GM19239 (cell line): Measurements from ENCODE around the gene SMIM10.
"Not testable (repeated sequence)": the region's sequence is repeated elsewhere in the genome, so short reads cannot be mapped to it uniquely, and the experiment has no call there.

Experiments
- DNase-seq: peaks from one replicate; pipeline ENCODE4 v3.0.0; 2011; ENCODE audit warnings: low spot score; ENCODE audit not compliant: insufficient read length
- FAIRE-seq: peaks from 2 replicates; lab custom pipeline; 2011; peaks lifted over from hg19 to GRCh38; lab: Jason Lieb, UNC

The SMIM10 gene

DNA sequence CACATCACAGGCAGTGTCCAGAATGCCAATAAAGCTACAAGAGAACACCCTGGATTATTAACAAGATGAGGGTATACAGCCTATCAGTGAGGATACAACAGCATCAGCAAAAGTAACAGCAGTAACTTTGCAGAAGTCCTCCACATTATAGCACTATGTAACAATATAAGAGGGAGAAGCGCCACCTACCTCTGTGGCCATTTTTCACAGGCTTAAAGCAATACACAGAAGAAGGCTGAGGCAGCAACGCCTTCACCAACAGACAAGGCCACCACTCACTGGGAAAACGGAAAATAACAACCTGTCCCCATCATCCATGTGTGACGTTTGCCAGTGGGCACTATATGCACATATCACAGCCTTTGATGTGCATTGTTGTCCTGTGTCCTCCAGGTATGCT lies 19.0 kb downstream of the SMIM10 start:
- FAIRE-seq = no peak

DNA sequence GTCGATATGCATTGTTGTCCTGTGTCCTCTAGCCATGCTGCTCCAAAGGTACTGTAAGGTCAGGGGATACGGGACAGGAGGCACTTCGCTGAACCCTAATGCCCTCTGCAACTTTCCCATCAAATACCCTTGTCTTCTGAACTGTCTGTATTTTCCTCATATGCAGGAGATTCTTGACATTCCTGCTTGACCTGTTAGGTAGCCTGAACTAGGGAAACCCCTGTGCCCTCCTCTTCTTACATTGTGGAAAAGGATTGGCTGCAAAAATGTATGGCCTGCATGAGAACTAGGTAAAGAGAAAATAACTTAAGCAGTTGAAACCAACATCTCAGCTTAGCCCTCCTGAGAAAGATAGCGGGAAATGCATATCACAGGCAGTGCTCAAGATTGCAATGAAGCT lies 20.1 kb downstream of the SMIM10 start:
- no peak for FAIRE-seq

More for the DNA sequence above, 19.0 kb downstream of the SMIM10 start:
- no peak for DNase-seq

DNA sequence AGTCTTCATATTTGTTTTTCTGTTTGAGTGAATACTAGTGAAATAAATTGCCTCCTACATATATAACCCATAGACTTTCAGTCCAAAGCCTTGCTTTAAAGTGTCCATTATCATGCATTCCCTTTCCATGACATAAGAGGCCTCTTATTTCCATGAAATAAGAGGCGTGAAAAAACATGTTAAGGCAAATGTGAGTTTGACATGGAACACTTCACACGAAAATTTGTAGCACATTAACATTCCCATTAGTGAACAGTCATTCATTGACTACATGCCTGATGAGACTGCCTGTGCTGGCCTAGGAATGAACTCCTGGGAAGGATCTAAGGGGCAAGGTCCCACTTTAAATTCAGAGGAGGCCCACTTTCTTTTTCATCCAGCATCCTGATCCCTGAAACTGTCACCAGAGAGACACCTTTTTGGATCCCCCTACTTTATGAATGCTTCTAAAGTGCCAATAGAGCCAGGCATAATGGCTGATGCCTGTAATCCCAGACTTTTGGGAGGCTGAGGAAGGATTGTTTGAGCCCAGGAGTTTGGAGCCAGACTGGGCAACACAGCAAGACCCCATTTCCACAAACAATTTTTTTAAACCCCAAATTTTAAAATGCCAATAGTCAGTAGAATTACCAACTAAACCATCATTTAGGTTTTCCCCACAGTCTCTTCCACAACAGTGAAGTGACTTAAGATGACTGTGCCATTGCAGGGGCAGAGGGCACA lies 24.9 kb downstream of the SMIM10 start:
- DNase-seq (no peak), FAIRE-seq (no peak)

More for the DNA sequence above, 20.1 kb downstream of the SMIM10 start:
- no peak for DNase-seq

DNA sequence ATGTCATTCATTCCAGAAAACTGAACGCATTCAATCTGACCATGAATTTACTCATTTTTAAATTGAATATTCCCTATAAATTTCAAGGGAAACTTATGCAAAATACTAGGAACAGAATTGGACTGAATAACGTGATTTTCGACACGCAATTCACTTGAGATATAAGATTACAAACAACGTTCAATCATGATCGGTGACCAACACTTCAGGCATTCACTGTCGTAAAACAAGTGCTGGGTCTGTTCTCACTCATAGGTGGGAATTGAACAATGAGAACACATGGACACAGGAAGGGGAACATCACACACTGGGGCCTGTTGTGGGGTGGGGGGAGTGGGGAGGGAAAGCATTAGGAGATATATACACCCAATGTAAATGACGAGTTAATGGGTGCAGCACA lies 29.1 kb downstream of the SMIM10 start:
- not testable (repeated sequence) for DNase-seq, FAIRE-seq

DNA sequence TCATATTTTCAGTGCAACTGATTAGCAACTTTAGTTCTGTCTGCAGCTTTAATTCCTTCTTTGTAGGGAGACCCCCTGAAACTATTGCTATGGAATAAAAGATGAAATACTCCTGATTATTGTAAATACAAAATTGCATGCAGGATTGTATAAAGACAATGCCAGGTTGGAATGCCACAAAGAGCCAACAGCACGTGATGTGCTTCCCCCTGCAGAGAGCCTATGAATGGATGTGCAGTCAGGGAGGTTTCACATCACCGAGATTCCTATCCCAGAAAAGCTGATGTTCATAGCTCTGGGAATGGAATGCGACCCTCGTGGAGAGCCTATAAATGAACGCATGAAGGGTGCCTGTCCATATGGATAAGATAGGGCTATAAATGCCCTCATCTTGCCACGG lies 33.0 kb downstream of the SMIM10 start:
- not testable (repeated sequence) for DNase-seq, FAIRE-seq

DNA sequence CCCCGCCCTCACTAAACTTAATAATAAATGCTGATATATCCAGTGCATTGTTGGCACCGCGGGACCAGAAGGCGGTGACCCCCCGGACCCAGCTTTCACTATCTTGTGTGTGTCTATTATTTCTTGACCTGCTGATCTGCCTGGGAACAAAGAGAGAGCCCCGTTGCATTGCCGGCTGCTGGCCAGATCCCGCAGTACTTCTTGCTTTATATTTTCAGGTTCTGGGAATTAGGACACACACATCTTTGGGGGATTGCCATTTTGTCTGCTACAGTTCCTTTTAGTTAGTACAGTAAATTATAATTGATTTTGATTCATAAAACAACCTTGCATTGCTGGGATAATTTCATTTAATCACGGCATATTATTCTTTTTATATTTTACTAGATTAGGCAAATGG lies 33.7 kb downstream of the SMIM10 start:
- no peak for FAIRE-seq
- no peak for DNase-seq

DNA sequence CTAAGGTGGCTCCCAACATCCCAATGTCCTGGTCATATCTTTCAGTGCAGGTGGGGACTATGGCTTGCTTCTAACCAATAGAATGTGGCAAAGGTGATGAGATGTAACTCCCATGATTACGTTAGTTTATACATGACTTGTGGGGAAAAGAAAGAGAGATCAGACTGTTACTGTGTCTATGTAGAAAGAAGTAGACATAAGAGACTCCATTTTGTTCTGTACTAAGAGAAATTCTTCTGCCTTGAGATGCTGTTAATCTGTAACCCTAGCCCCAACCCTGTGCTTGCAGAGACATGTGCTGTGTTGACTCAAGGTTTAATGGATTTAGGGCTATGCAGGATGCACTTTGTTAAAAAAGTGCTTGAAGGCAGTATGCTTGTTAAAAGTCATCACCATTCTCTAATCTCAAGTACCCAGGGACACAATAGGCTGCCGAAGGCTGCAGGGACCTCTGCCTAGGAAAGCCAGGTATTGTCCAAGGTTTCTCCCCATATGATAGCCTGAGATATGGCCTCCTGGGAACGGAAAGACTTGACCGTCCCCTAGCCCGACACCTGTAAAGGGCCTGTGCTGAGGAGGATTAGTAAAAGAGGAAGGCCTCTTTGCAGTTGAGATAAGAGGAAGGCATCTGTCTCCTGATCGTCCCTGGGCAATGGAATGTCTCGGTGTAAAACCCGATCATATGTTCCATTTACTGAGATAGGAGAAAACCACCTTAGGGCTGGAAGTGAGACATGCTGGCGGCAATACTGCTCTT lies 39.6 kb downstream of the SMIM10 start:
- not testable (repeated sequence) for DNase-seq, FAIRE-seq

DNA sequence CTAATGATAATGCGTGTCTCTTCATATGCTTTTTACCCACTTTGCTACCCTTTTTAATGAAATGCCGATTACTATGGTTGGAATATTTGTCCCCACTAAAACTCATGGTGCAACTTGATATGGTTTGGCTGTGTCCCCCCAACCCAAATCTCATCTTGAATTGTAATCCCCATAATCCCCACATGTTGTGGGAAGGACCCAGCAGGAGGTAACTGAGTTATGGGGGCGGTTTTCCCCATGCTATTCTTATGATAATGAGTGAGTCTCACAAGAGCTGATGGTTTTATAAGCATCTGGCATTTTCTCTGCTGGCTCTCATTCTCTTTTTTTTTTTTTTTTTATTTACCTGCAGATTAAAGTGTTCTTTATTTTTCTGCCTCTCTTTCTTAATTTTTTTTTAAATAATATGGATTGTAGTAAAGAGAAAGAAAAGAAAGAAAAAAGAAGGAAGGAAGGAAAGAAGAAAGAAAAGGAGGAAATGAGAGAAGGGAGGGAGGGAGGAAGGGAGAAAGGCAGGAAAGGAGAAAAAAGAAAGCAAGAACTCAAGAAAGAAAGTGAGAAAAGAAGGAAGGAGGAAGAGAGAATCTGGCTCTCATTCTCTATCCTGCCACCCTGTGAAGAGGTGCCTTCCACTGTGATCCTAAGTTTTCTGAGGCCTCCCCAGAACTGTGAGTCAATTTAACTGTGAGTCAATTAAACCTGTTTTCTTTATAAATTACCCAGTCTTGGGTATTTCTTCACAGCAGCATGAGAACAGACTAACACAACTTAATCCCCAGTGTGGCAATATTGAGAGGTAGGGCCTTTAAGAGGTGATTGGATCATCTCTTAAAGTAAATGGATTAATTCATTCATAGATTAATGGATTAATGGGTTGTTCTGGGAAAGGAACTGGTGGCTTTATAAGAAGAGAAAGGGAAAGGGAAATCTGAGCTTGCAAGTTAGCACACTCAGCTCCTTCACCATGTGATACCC lies 50.6 kb downstream of the SMIM10 start:
- DNase-seq = not testable (repeated sequence)
- FAIRE-seq = peak; percentile 54
